A673 (cell line): ENCODE results near the gene CCDC87. TPM values are rescaled to one million over a fixed set of nuclear protein-coding genes. Genes with fewer than 3 reads are reported as not detected.

ENCODE experiments used
- BruUV-seq: library from RNA; stranded (reverse); fragments of 400-500 nt; replicated peaks from 2 replicates; lab custom pipeline; 2021; lab: Mats Ljungman, UMichigan
- CTCF ChIA-PET: fragments of 300-600 bp; sonication (Branson Sonifier 250); formaldehyde crosslinking; loops from one replicate; lab custom pipeline; 2022; ENCODE audit warnings: antibody characterized with exemption; lab: Charles Lee
- POLR2A ChIA-PET: fragments of 300-600 bp; sonication (Branson Sonifier 250); formaldehyde crosslinking; loops from one replicate; lab custom pipeline; 2022; ENCODE audit warnings: antibody characterized with exemption; ENCODE audit not compliant: low non-redundant PET; lab: Charles Lee
- DNase-seq: peaks from one replicate; pipeline ENCODE4 v3.0.0-alpha.2; 2015; ENCODE audit warnings: low spot score
- H3K27ac ChIP-seq: fragments of 200-600 bp; sonication (generic); 2 replicates; pipeline ENCODE4 v1.5.1; 2016; ENCODE audit warnings: mixed run types, low read depth, mild to moderate bottlenecking, mixed read lengths, antibody characterized with exemption, low read length; ENCODE audit not compliant: poor library complexity, severe bottlenecking
- H3K27me3 ChIP-seq: fragments of 200-600 bp; sonication (generic); replicated peaks from 2 replicates; pipeline ENCODE4 v1.6.1; 2017; ENCODE audit warnings: mixed run types, low read depth, mild to moderate bottlenecking, mixed read lengths, antibody characterized with exemption, low read length; ENCODE audit not compliant: insufficient read depth, poor library complexity
- H3K36me3 ChIP-seq: fragments of 200-600 bp; sonication (generic); 2 replicates; pipeline ENCODE4 v1.6.1; 2016; ENCODE audit warnings: mixed run types, mild to moderate bottlenecking, mixed read lengths, antibody characterized with exemption, low read length; ENCODE audit not compliant: insufficient read depth, poor library complexity, severe bottlenecking
- H3K4me1 ChIP-seq: fragments of 200-600 bp; sonication (generic); 2 replicates; pipeline ENCODE4 v1.6.1; 2017; ENCODE audit warnings: mixed run types, mild to moderate bottlenecking, mixed read lengths, antibody characterized with exemption, low read length; ENCODE audit not compliant: insufficient read depth, poor library complexity, severe bottlenecking
- H3K4me3 ChIP-seq: fragments of 200-600 bp; sonication (generic); 2 replicates; pipeline ENCODE4 v1.5.1; 2016; ENCODE audit warnings: low read depth, mixed run types, mild to moderate bottlenecking, mixed read lengths, low read length; ENCODE audit not compliant: poor library complexity, severe bottlenecking
- H3K9me3 ChIP-seq: fragments of 200-600 bp; sonication (generic); 2 replicates; pipeline ENCODE4 v1.6.1; 2016; ENCODE audit warnings: mixed run types, low read depth, mild to moderate bottlenecking, mixed read lengths, antibody characterized with exemption, low read length; ENCODE audit not compliant: poor library complexity, severe bottlenecking
- EZH2 ChIP-seq: fragments of 200-600 bp; sonication (generic); IDR thresholded peaks from 2 replicates; pipeline ENCODE4 v1.6.1; 2017; ENCODE audit warnings: borderline replicate concordance, low read depth, mild to moderate bottlenecking, mixed read lengths, antibody characterized with exemption, low read length; ENCODE audit not compliant: poor library complexity, severe bottlenecking
- intact Hi-C: fragments of 100-400 bp; cut with micrococcal nuclease; formaldehyde crosslinking; loops from one replicate; pipeline ENCODE4 v1.10.0; 2022; ENCODE audit not compliant: unreplicated experiment
- total RNA-seq: library from RNA; stranded (reverse); gene quantifications from 2 replicates; pipeline ENCODE4 v1.2.3, GENCODE V29; 2021
- TF ChIP-seq, protein P1 (sequence below): fragments of 300-800, 200-600 bp; sonication (generic); conservative IDR thresholded peaks from 2 replicates; pipeline ENCODE4 v1.5.1; 2017; ENCODE audit warnings: low read depth, mild to moderate bottlenecking, antibody characterized with exemption, low read length, moderate library complexity, mixed read lengths

The CCDC87 gene
- total RNA-seq, 1 experiment from 2014 or later = 0.90 TPM

DNA sequence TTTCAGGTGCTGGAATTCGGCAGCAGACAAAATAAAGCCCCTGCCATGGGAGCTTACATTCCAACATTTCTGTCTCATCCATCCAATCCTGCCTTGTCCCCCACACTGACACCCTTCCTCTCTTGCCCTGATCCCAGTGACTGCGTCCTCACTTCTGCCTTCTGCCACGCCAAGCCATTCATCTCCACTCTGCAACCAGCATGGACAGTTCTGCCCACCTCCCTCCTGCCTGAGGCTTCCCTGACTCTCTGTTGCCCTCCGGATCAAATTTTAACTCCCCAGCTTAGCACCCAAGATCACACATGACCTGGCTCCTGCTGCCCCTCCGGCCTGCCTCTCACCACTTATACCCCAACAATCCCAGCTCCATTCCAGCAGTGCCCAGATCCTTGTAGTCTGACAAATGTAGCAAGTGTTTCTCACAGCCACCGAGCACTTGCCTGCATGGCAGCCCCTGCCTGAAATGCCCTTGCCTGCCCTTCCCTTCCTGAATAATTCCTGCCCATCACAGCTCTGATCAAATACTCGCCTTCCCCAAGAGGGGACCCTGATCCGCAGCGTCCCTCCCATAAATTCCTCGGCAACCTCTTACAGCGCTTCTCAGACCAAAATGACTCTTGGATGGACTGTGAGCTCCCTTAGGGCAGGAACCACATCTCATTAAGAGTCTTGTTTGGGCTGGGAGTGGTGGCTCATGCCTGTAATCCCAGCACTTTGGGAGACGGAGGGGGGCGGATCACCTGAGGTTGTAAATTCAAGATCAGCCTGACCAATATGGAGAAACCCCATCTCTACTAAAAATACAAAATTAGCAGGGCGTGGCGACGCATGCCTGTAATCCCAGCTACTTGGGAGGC is 43.9 kb downstream of the CCDC87 start:
- peaks cover 4% of the 10 kb centered on the region for H3K4me1 ChIP-seq
- H3K27me3 ChIP-seq = no peaks in the 10 kb centered on the region
- CTCF ChIA-PET = interaction anchor here (0.8 kb wide), 1 partner anchor 163 kb away, joined by 16 read pairs; no protein-coding TSS in a partner anchor
- no peaks in the 10 kb centered on the region for H3K36me3 ChIP-seq
- intact Hi-C loops = no loop called here
- TF ChIP-seq, protein P1, sequence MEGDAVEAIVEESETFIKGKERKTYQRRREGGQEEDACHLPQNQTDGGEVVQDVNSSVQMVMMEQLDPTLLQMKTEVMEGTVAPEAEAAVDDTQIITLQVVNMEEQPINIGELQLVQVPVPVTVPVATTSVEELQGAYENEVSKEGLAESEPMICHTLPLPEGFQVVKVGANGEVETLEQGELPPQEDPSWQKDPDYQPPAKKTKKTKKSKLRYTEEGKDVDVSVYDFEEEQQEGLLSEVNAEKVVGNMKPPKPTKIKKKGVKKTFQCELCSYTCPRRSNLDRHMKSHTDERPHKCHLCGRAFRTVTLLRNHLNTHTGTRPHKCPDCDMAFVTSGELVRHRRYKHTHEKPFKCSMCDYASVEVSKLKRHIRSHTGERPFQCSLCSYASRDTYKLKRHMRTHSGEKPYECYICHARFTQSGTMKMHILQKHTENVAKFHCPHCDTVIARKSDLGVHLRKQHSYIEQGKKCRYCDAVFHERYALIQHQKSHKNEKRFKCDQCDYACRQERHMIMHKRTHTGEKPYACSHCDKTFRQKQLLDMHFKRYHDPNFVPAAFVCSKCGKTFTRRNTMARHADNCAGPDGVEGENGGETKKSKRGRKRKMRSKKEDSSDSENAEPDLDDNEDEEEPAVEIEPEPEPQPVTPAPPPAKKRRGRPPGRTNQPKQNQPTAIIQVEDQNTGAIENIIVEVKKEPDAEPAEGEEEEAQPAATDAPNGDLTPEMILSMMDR = no peak
- TF ChIP-seq EZH2 = no peak
- BruUV-seq = no TSS peak
- POLR2A ChIA-PET = no interaction called here
- DNase-seq = no peak
- no peaks in the 10 kb centered on the region for H3K9me3 ChIP-seq
- H3K4me3 ChIP-seq = no peak overlapping the region
- no peak overlapping the region for H3K27ac ChIP-seq

DNA sequence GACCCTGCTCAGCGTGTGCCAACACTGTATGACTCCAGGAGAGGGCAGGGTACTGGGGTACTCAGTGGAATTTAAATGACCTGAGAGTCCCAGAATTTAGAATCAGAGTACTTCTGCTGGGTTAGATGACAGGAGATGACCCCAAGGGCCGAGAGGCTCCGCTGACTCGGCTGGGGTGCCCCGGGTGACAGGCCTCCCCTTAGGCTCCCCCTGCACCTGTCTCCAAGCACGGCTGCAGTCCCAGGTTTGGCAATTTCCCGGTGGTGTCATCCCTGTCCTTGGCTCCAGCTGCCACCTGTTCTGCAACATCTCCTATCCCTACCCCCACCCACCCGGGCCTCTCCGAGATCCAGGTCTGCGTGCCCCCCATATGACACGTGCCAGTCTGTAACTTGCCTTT is 44.8 kb downstream of the CCDC87 start:
- BruUV-seq = no TSS peak
- H3K4me1 ChIP-seq = peaks cover 4% of the 10 kb centered on the region

DNA sequence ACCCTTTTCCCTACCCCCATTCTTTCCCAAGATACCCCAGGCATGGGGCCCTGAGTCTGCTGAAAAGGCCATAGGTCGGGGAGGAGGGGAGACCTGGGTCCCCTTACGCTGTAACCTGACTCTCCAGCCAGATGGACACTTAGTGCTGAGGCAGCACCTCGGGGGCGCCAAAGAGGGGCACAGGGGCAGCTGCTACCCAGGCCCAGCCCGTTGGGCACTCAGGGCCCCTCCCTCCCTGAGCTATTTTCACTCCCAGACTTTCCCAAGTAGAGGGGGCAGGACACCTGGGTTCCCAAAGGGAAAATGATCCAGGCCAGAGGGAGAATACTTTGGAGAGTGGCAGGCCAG is 45.2 kb downstream of the CCDC87 start:
- no peaks in the 10 kb centered on the region for H3K27me3 ChIP-seq
- intact Hi-C loops = no loop called here
- ChIA-PET CTCF (no interaction called here), POLR2A (no interaction called here)
- no peak for TF ChIP-seq EZH2
- TF ChIP-seq, protein P1 = no peak
- no peaks in the 10 kb centered on the region for H3K9me3 ChIP-seq
- no peak overlapping the region for H3K27ac ChIP-seq
- no TSS peak for BruUV-seq
- no peaks in the 10 kb centered on the region for H3K36me3 ChIP-seq
- DNase-seq = no peak
- peaks cover 4% of the 10 kb centered on the region for H3K4me1 ChIP-seq
- no peak overlapping the region for H3K4me3 ChIP-seq

More for the DNA sequence above, 44.8 kb downstream of the CCDC87 start:
- no peak overlapping the region for H3K27ac ChIP-seq
- no peak for DNase-seq
- H3K27me3 ChIP-seq = no peaks in the 10 kb centered on the region
- intact Hi-C loops = no loop called here
- ChIA-PET CTCF (no interaction called here), POLR2A (no interaction called here)
- no peaks in the 10 kb centered on the region for H3K9me3 ChIP-seq
- TF ChIP-seq, protein P1 = no peak
- no peak for TF ChIP-seq EZH2
- H3K36me3 ChIP-seq = no peaks in the 10 kb centered on the region
- H3K4me3 ChIP-seq = no peak overlapping the region
